ENCODE data around the gene CFAP97D2. TPM values are rescaled to one million over a fixed set of nuclear protein-coding genes. Genes with fewer than 3 reads are reported as not detected.

CFAP97D2 gene
- total and polyA plus RNA-seq, 2 donors (not counting 3 experiments of a cell fraction or from before 2014, with no cell fraction given): not detected

DNA sequence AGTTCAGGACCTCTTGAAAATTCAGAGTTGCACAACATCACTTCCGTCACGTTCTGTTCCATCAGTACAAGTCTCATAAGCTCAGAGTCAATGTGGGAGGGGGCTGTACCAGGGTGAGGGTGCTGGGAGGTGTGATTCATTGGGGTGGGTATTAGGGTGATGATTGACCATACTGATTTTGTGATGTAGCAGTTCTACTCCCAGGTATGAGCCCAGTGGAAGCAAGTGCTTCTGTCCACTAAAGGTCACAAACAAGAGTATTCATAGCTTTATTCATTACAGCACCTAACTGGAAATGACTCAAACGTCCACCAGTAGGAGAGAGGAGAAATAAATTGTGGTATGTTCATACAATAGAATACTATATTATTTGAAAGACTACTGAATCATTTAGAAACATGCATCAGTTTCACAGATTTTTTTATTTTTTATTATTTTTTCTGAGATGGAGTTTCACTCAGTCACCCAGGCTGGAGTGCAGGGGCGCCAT is 90.3 kb downstream of the CFAP97D2 start:
- intact Hi-C loops (cut with micrococcal nuclease) (no loop called here), dilution Hi-C loops (cut with MboI; ENCODE audit: extremely low pct_ligation_motif_present, low sequenced_read_pairs) (no loop called here)
- no peaks in the 10 kb centered on the region for H3K79me2 ChIP-seq (ENCODE audit: control insufficient read depth, insufficient read depth, low read length)
- H3K36me3 ChIP-seq (ENCODE audit: control insufficient read depth in 2 of 2, extremely low read depth in 1 of 2, insufficient read depth in 2 of 2, low read length in 2 of 2): peaks cover 24 to 26% of the 10 kb centered on the region in 2 experiments
- TF ChIP-seq POLR2A (IDR thresholded peaks at IDR 0.05; ENCODE audit: low read depth, low read length): no peak
- TF ChIP-seq, protein P1, sequence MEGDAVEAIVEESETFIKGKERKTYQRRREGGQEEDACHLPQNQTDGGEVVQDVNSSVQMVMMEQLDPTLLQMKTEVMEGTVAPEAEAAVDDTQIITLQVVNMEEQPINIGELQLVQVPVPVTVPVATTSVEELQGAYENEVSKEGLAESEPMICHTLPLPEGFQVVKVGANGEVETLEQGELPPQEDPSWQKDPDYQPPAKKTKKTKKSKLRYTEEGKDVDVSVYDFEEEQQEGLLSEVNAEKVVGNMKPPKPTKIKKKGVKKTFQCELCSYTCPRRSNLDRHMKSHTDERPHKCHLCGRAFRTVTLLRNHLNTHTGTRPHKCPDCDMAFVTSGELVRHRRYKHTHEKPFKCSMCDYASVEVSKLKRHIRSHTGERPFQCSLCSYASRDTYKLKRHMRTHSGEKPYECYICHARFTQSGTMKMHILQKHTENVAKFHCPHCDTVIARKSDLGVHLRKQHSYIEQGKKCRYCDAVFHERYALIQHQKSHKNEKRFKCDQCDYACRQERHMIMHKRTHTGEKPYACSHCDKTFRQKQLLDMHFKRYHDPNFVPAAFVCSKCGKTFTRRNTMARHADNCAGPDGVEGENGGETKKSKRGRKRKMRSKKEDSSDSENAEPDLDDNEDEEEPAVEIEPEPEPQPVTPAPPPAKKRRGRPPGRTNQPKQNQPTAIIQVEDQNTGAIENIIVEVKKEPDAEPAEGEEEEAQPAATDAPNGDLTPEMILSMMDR (IDR thresholded peaks at IDR 0.05; ENCODE audit: extremely low read depth in 1 of 2, insufficient read depth in 1 of 2, low read depth in 1 of 2, low read length in 2 of 2): no peak
- TF ChIP-seq GATA2 (IDR thresholded peaks at IDR 0.05; ENCODE audit: insufficient read depth, insufficient read length, low read depth, low read length): no peak
- TF ChIP-seq POLR2AphosphoS5 (IDR thresholded peaks at IDR 0.05; ENCODE audit: insufficient read depth, low read depth, low read length): no peak
- TF ChIP-seq JUN (IDR thresholded peaks at IDR 0.05; ENCODE audit: borderline replicate concordance, insufficient read depth, insufficient read length, low read depth): no peak
- TF ChIP-seq FOS (IDR thresholded peaks at IDR 0.05; ENCODE audit: borderline replicate concordance, insufficient read depth, low read length): no peak
- TF ChIP-seq MYC (IDR thresholded peaks at IDR 0.05; ENCODE audit: low read depth, low read length): no peak
- no peak for TF ChIP-seq MAX (IDR thresholded peaks at IDR 0.05; ENCODE audit: insufficient read depth, insufficient read length)
- ChIA-PET POLR2A (no interaction called here), CTCF (interaction anchor here (0.5 to 1.5 kb wide), 2 partner anchors 24 to 50 kb away, joined by 3 to 4 read pairs; no protein-coding TSS in a partner anchor)
- no peak overlapping the region for H3K4me3 ChIP-seq (replicated peaks in 1 of 3; ENCODE audit: insufficient read depth in 1 of 3, low read depth in 1 of 3, low read length in 3 of 3)
- no peaks in the 10 kb centered on the region for H3K9me3 ChIP-seq (replicated peaks; ENCODE audit: control insufficient read depth, insufficient read depth, low read length)
- no peaks in the 10 kb centered on the region for H3K4me1 ChIP-seq (ENCODE audit: control insufficient read depth, extremely low read depth, insufficient read depth, low read length)
- no peaks in the 10 kb centered on the region for H3K9me1 ChIP-seq (replicated peaks; ENCODE audit: control insufficient read depth, extremely low read depth, insufficient read depth, low read length)
- H3K27me3 ChIP-seq (ENCODE audit: control insufficient read depth in 2 of 2, insufficient read depth in 2 of 2, low read length in 2 of 2): no peaks in the 10 kb centered on the region
- H2AFZ ChIP-seq (ENCODE audit: low read depth, low read length): no peak overlapping the region
- BruUV-seq (replicated peaks): no TSS peak
- DNase-seq (ENCODE audit: low read depth, low spot score): no peak
- H3K9ac ChIP-seq (replicated peaks; ENCODE audit: extremely low read depth, insufficient read depth, low read length): no peak overlapping the region
- H3K27ac ChIP-seq (ENCODE audit: insufficient read depth, low read depth, low read length): no peak overlapping the region
- H3K4me2 ChIP-seq (ENCODE audit: insufficient read depth, low read length): no peak overlapping the region
- no peak for FAIRE-seq
- H4K20me1 ChIP-seq (replicated peaks; ENCODE audit: control insufficient read depth, extremely low read depth, insufficient read depth, low read length): no peaks in the 10 kb centered on the region

Small RNA genes within 50 kb of the gene (microRNA-seq; reads per million reads assigned to microRNA genes)
- not detected for gene MIR548AR (ENCODE audit: borderline number of aligned reads, borderline replicate concordance)

Small RNA genes within 50 kb of the gene (small RNA-seq; reads per million reads assigned to genes)
- not detected for gene MIR548AR (ENCODE audit: insufficient read depth, insufficient read length, low read depth, low replicate concordance)

Other genes with a start within 250 kb of the CFAP97D2 start
- gene C13orf46, start 205.2 kb upstream of the CFAP97D2 start, total RNA-seq: 1.7 and 1.9 TPM in 2 replicates
- gene C13orf46, start 205.2 kb upstream of the CFAP97D2 start, polyA plus RNA-seq: 1.2 and 1.3 TPM in 2 replicates
- 51.2 and 53.8 TPM in 2 replicates for gene RASA3, start 46.6 kb upstream of the CFAP97D2 start, total RNA-seq
- gene RASA3, start 46.6 kb upstream of the CFAP97D2 start, polyA plus RNA-seq: 22.5 and 26.5 TPM in 2 replicates
- 77.1 and 83.3 TPM in 2 replicates for gene CDC16, start 55.6 kb downstream of the CFAP97D2 start, total RNA-seq
- gene CDC16, start 55.6 kb downstream of the CFAP97D2 start, polyA plus RNA-seq: 39.2 and 41.6 TPM in 2 replicates
- 74.4 and 75.4 TPM in 2 replicates for gene UPF3A, start 102.3 kb downstream of the CFAP97D2 start, total RNA-seq
- gene UPF3A, start 102.3 kb downstream of the CFAP97D2 start, polyA plus RNA-seq: 35.2 and 37.2 TPM in 2 replicates
- gene CHAMP1, start 135.2 kb downstream of the CFAP97D2 start, total RNA-seq: 21.2 and 24.1 TPM in 2 replicates
- gene CHAMP1, start 135.2 kb downstream of the CFAP97D2 start, polyA plus RNA-seq: 14.7 and 19.2 TPM in 2 replicates

Data from endothelial cell of umbilical vein (primary cell).